ENCODE data around the gene ERG. TPM values are rescaled to one million over a fixed set of nuclear protein-coding genes. Genes with fewer than 3 reads are reported as not detected.

Gene ERG
- total RNA-seq, 2 donors from 2014 or later = 2.5 to 6.7 TPM

GRCh38 chr21:38333301-38334272 is 164.7 kb downstream of the ERG start:
- Histone ChIP-seq H3K9ac (ENCODE audit: low read depth in 2 of 2, low read length in 2 of 2) (no peak overlapping the region), H3K4me1 (no peaks in the 10 kb centered on the region), H3K4me3 (no peak overlapping the region), H3K27ac (no peak overlapping the region), H3K36me3 (no peaks in the 10 kb centered on the region), H3K9me3 (no peaks in the 10 kb centered on the region), H3K27me3 (no peaks in the 10 kb centered on the region)
- TF ChIP-seq CTCF (IDR thresholded peaks at IDR 0.05) = no peak
- intact Hi-C loops (cut with DNase I) = no loop called here
- DNase-seq = no peak

GRCh38 chr21:38330666-38331065 is 167.6 kb downstream of the ERG start:
- Histone ChIP-seq H3K4me3 (no peak overlapping the region), H3K9me3 (no peaks in the 10 kb centered on the region), H3K4me1 (no peaks in the 10 kb centered on the region), H3K27ac (no peak overlapping the region), H3K27me3 (no peaks in the 10 kb centered on the region), H3K36me3 (no peaks in the 10 kb centered on the region), H3K9ac (ENCODE audit: low read depth in 2 of 2, low read length in 2 of 2) (no peak overlapping the region)
- intact Hi-C loops (cut with DNase I) = no loop called here
- TF ChIP-seq CTCF (IDR thresholded peaks at IDR 0.05) = no peak
- DNase-seq = no peak

Other genes starting within 250 kb of the ERG start
- gene KCNJ15, start 241.5 kb downstream of the ERG start, total RNA-seq = under 1 TPM; 0.17 to 0.21 TPM

Data from colonic mucosa (tissue), 4 donors.